GM19395 (cell line): Measurements from ENCODE around the gene SYNC.
"Not testable (repeated sequence)": the region's sequence is repeated elsewhere in the genome, so short reads cannot be mapped to it uniquely, and the experiment has no call there.

Source experiments
- ATAC-seq: cut with Tn5 transposase; IDR thresholded peaks from one replicate; pipeline ENCODE4 v1.9.1; 2021; ENCODE audit warnings: mild to moderate bottlenecking, moderate library complexity; ENCODE audit not compliant: unreplicated experiment

Gene SYNC

GRCh38 chr1:32647308-32648134 is 55.0 kb downstream of the SYNC start:
- no peak for ATAC-seq

GRCh38 chr1:32644426-32644825 is 58.1 kb downstream of the SYNC start:
- no peak for ATAC-seq

DNA sequence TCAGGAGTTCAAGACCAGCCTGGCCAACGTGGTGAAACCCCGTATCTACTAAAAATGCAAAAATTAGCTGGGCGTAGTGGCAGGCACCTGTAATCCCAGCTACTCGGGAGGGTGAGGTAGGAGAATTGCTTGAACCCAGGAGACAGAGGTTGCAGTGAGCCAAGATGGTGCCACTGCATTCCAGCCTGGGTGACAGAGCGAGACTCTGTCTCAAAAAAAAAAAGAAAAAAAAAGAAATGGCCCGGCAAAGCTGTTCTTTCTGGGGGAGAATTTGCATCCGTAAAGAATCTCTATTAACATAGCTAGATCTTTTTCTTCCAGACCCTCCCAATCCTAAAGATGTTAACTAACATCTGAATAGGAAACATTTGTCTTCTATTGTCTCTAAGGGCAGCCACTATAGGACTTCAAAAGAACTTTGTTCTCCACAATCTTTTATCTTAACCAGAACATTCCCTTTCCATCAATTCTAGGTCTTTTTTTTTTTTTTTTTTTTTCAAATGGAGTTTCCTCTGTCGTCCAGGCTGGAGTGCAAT is 60.2 kb downstream of the SYNC start:
- not testable (repeated sequence) for ATAC-seq

GRCh38 chr1:32639489-32640075 is 63.0 kb downstream of the SYNC start:
- no peak for ATAC-seq

DNA sequence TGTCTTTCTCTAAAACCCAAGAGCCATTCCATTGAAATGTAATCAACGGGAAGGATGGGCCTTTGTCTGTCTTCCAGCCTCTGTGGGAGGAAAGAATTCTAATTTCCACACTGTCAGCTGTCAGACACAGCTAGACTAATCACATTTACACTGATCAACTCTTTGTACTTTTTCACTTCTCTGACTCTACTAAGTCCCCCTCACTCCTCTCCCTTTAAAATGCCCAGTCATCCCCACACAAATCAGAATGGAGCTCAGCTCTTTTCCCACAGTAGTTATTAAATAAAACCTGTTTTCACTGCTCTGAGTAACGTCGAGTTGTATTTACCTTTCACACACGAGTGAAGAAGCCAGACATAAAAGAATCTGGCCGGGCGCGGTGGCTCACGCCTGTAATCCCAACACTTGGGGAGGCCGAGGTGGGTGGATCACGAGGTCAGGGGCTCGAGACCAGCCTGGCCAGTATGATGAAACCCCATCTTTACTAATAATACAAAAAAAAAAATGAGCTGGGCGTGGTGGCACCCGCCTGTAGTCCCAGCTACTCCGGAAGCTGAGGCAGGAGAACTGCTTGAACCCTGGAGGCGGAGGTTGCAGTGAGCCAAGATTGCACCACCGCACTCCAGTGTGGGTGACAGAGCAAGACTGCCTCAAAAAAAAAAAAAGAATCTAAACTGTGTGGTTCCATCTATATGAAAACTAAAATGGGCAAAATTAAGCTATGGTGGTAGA is 65.5 kb downstream of the SYNC start:
- no peak for ATAC-seq

DNA sequence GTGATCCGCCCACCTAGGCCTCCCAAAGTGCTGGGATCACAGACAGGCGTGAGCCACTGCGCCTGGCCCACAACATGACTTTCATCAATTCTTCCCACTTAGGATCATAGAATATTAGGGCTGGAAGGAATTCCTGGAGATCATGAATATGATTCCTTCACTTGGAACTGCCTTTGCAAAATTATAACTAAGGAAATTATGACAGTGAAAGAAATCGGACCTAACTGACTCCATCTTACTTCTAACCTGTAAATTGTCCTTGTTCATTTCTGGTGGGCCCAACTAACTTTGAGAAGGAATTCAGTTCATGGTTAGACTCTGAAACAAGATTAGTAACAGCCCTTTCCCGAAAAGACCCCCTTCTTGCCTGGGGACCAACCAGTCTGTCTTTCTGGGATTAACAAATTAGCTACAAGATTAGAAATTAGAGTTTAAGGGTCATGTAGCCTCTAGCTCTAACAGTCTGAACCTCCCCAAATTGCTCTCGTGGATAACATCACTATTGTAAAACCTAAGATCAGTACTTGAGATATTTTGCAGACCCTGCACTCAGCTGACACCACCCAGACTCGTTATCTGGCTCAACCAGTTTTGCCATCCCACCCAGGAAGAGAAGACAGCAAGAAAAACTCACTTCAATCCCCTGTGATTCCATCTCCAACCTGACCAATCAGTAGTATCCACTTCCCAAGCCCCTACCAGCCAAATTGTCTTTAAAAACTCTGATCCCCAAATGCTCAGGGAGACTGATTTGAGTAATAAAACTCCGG is 66.9 kb downstream of the SYNC start:
- ATAC-seq, result no peak

- no peak for ATAC-seq
Observed at GRCh38 chr1:32632829-32633228, 69.7 kb downstream of the SYNC start.

DNA sequence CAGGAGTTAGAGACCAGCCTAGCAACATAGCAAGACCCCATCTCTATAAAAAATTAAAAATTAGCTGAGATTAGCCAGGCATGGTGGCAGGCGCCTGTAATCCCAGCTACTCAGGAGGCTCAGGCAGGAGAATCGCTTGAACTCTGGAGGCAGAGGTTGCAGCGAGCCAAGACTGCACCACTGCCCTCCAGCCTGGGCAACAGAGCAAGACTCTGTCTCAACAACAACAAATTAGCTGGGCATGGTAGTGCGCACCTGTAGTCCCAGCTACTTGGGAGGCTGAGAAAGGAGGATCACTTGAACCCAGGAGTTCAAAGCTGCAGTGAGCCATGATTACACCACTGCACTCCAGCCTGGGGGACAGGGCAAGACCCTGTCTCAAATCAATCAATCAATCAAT is 72.4 kb downstream of the SYNC start:
- not testable (repeated sequence) for ATAC-seq
